NOMO-1 (cell line): ENCODE results near the gene ONECUT2.
A peak's percentile ranks its signal among the peaks of the same experiment; 100 is the strongest.

Experiments used
- DNase-seq, 2 experiments: peaks; one replicate each; lab custom pipeline; 2025; ENCODE audit not compliant: unreplicated experiment in 2 of 2; lab: John Stamatoyannopoulos, UW

ONECUT2 gene

GRCh38 chr18:57443247-57443646 is 8.1 kb downstream of the ONECUT2 start:
- peak in 1 of 2 experiments; percentile 21 for DNase-seq

- DNase-seq, result no peak
These were observed 8.5 kb downstream of the ONECUT2 start for GRCh38 chr18:57443702-57444101.

GRCh38 chr18:57444301-57444759 is 9.2 kb downstream of the ONECUT2 start:
- DNase-seq, result no peak

- no peak for DNase-seq
These were observed 10.5 kb downstream of the ONECUT2 start for GRCh38 chr18:57445488-57446319.

GRCh38 chr18:57446322-57446721 is 11.1 kb downstream of the ONECUT2 start:
- no peak for DNase-seq

GRCh38 chr18:57447154-57447621 is 12.0 kb downstream of the ONECUT2 start:
- DNase-seq, result peak in 1 of 2 experiments; percentile 8

- no peak for DNase-seq
These were observed 20.5 kb downstream of the ONECUT2 start for GRCh38 chr18:57455576-57456129.

- DNase-seq, result no peak
These were observed 26.6 kb downstream of the ONECUT2 start for GRCh38 chr18:57461652-57462269.

- DNase-seq, result no peak
These were observed 31.1 kb downstream of the ONECUT2 start for GRCh38 chr18:57466307-57466706.

- no peak for DNase-seq
These were observed 31.7 kb downstream of the ONECUT2 start for GRCh38 chr18:57466745-57467409.

- no peak for DNase-seq
These were observed 34.7 kb downstream of the ONECUT2 start for GRCh38 chr18:57469884-57470283.

- peak in 1 of 2 experiments; percentile 39 for DNase-seq
These were observed 40.2 kb downstream of the ONECUT2 start for GRCh38 chr18:57475408-57475807.

GRCh38 chr18:57475903-57476302 is 40.7 kb downstream of the ONECUT2 start:
- peak; percentile 44 to 62 for DNase-seq

- no peak for DNase-seq
These were observed 45.6 kb downstream of the ONECUT2 start for GRCh38 chr18:57480733-57481132.

- DNase-seq, result peak; percentile 27 to 67
These were observed 62.5 kb downstream of the ONECUT2 start for GRCh38 chr18:57497372-57498294.

GRCh38 chr18:57498682-57499256 is 63.6 kb downstream of the ONECUT2 start:
- DNase-seq, result no peak

- DNase-seq, result no peak
These were observed 67.5 kb downstream of the ONECUT2 start for GRCh38 chr18:57502624-57503023.

GRCh38 chr18:57505231-57505630 is 70.1 kb downstream of the ONECUT2 start:
- DNase-seq, result no peak

GRCh38 chr18:57516056-57516455 is 80.9 kb downstream of the ONECUT2 start:
- DNase-seq, result no peak

GRCh38 chr18:57518533-57518932 is 83.4 kb downstream of the ONECUT2 start:
- no peak for DNase-seq
